HG03439 (cell line): Measurements from ENCODE around the gene GTPBP3.
"Not testable (repeated sequence)": the region's sequence is repeated elsewhere in the genome, so short reads cannot be mapped to it uniquely, and the experiment has no call there.

Experiments used
- ATAC-seq: cut with Tn5 transposase; IDR thresholded peaks from one replicate; pipeline ENCODE4 v1.9.1; 2021; ENCODE audit warnings: mild to moderate bottlenecking, moderate library complexity; ENCODE audit not compliant: unreplicated experiment

GTPBP3 gene

GRCh38 chr19:17340871-17341357 lies 3.6 kb downstream of the GTPBP3 start:
- ATAC-seq: no peak

- ATAC-seq: no peak
Observed at GRCh38 chr19:17341386-17341785, 4.0 kb downstream of the GTPBP3 start.

DNA sequence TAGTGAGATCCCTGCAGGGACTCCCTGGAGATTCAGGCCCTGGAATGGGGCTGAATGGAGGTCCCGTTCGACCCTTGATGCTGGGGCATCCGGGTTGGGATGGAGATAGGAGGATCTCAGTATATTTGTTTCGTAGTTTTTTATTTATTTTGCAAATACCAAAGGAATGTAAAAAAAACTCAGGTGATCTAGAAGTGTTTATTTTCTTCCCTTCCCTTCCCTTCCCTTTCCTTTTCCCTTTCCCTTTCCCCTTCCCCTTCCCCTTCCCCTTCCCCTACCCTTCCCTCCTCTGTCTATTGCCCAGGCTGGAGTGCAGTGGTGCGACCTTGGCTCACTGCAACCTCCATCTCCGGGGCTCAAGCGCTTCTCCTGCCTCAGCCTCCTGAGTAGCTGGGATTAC lies 4.5 kb downstream of the GTPBP3 start:
- no peak for ATAC-seq

GRCh38 chr19:17346109-17346671 lies 8.8 kb downstream of the GTPBP3 start:
- no peak for ATAC-seq

- ATAC-seq: no peak
Observed at GRCh38 chr19:17347361-17347760, 10.0 kb downstream of the GTPBP3 start.

DNA sequence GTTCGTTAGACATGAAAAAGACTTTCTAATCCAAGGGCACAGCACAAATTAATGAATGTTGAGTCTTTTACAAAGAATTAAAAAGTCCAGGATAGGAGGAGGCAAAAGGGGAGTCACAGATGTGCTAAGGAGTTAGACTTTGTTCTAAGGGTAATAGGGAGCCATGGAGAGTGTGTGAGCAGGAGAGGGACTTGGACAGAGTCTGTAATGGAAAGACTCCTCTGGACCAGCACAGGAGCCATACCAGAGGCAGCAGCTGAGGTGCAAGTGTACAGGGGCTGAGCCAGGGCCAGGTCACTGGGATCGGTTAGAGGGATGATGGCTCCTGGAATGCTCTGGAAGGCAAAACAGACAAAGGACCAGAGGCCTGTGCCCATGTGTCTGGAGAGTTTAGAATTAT lies 10.5 kb downstream of the GTPBP3 start:
- no peak for ATAC-seq

DNA sequence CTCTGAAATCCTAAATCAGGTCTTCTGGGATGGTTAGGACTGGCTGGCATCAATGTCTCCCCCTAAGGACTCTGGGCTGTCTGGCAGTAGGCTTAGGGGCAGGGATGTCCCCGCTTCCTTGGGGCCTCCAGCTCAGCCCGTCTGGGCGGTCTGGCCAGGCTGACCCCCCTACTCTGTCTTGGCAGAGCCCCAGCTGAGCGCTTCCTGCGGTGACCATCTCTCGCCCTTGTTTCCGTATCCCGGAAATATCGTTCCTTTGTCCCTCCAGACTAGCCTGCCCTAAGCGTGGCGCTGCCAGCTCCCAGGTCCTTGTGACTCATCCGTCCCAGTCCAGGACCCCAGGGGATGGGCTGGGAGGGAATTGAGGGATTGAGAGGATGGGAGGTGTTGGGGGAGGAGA lies 11.3 kb downstream of the GTPBP3 start:
- no peak for ATAC-seq

GRCh38 chr19:17351815-17352435 lies 14.6 kb downstream of the GTPBP3 start:
- ATAC-seq: no peak

GRCh38 chr19:17352608-17353280 lies 15.4 kb downstream of the GTPBP3 start:
- no peak for ATAC-seq

DNA sequence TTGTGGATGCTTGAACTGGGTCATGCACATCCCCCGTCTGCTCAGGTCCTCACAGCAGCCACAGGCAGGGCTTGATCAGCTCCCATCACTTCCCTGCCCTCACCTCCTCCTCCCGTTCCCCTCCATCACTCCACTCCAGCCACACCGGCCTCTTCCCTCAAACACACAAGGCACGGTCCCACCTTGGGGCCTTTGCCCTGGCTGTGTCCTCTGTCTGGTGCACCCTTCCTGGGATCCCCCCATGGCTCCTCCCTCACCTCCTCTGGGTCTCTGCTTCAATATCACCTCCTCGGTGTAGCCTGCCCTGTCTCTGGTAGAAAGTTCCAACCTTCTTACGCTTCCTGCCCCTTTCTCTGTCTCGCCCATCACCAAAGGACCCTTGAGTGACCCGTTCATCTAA lies 16.0 kb downstream of the GTPBP3 start:
- ATAC-seq: no peak

GRCh38 chr19:17357078-17357666 lies 19.8 kb downstream of the GTPBP3 start:
- no peak for ATAC-seq

DNA sequence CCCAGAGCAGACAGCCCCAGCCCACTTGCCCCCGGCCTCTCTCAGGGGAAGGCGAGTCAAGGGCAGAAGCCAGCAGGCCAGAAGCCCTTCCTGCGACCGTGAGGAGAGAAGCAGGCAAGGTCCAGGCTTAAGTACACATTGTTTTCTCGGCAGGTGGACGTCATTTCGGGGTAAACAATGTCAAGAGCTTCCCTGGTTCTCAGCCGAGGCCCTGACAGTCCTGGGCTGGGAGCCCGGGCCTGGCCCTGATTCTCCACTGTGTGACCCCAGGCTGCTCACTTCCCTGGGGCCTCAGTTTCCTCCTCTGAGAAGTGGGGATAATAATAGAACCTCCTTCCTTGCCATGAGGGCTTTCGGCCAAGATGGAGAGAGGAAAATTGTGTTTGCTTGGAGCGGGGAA lies 20.4 kb downstream of the GTPBP3 start:
- no peak for ATAC-seq

DNA sequence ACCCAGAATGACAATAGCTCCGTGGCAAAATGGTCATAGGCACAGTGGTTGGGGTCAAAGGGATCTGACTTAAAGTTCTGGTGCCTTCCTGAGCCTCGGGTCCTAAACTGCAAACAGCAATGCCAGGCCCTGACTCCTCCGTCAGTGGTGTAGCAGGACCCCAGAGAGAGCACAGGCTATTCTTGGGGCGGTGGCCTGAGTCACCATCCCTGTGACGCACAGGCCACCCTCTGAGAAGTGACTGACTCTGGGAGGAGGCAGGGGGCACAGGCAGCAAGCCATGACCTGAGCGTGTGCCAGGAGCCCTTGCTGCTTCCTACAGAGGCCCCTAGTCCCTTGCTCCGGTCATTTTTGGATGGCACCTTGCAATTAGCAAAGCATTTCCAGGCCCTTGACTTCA lies 21.0 kb downstream of the GTPBP3 start:
- no peak for ATAC-seq

DNA sequence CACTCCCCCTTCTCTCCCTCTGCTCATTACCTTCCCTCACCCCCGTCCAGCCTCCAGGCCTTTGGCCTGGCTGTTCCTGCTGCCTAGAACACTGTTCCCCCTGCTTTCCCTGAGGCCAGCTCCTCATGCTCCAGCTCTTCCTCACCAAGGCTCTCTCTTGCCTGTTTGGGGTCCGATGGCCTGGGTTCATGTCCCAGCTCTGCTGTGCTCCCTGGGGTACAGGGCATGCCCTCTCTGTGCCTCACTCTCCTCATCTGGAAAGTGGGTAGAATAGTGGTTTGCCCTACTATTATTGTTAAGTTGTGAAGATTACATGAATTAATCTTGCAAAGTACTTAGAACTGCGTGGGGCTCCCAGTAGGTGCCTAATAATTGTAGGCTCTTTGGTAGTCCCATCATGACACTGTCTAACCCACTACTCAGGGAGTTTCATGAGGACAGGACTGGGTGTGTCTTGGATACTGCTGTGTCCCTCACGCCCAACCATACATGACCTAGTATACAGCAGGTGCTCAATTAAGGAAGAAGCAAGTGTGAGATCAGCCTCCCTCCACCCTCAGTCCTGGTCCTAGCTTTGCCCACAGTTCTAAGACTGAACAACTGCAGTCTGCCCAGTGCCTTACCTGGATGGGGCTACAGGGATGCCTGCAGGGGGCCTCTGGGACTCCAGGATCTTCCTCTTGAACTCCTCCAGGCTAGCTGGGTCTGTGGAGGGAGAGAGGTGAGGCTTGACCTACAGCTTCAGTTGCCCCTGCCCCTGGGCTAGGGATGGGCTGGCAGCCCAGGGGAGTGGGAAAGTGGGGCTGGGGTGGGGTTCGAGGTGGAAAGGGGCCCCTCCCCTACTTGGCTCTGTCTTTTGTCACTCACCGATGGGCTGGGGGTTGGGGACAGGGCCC lies 22.8 kb downstream of the GTPBP3 start:
- no peak for ATAC-seq

DNA sequence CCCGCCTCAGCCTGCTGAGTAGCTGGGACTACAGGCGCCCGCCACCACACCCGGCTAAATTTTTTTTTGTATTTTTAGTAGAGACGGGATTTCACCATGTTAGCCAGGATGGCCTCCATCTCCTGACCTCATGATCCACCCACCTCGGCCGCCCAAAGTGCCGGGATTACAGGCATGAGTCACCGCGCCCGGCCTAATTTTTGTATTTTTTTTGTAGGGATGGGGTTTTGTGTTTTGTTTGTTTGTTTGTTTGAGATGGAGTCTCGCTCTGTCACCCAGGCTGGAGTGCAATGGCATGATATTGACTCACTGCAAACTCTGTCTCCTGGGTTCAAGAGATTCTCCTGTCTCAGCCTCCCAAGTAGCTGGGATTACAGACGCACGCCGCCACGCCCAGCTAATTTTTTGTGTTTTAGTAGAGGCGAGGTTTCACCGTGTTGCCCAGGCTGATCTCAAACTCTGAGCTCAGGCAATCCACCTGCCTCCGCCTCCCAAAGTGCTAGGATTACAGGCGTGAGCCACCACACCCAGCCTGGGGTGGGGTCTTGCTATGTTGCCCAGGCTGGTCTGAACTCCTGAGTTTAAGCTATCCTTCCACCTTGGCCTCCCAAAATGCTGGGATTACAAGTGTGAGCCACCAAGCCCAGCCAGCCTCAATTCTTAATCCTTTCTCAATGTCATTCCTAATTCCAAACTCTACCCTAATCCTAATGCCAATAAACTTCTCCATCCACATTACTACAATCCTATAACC lies 26.7 kb downstream of the GTPBP3 start:
- not testable (repeated sequence) for ATAC-seq

- no peak for ATAC-seq
Observed at GRCh38 chr19:17365361-17365760, 28.0 kb downstream of the GTPBP3 start.

DNA sequence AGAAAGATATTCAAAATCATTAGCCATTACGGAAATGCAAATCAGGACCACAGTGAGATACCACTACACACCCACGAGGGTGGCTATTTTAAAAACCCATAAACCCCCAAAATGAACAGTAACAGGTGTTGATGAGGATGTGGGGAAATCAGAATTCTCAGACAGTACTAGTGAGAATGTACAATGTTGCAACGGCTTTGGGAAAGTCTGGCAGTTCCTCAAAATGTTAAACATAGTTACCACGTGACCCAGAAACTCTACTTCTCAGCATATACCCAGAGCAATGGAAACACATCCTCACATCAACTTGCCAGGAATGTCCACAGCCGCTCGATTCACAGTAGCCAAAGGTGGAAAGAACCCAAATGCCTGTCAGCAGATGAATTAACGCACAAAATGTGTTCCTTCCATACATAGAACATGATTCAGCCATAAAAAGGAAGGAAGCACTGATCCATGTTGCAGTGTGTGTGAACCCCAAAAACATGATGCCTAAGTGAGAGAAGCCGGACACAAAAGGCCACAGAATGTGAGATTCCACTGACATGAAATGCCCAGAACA lies 32.8 kb downstream of the GTPBP3 start:
- no peak for ATAC-seq

GRCh38 chr19:17376935-17377600 lies 39.7 kb downstream of the GTPBP3 start, which contains the start of gene PLVAP:
TSS of gene PLVAP (minus strand) at chr19:17377342. CDS start at chr19:17377288, 54 bp downstream.
- no peak for ATAC-seq

- no peak for ATAC-seq
Observed at GRCh38 chr19:17378271-17378670, 40.9 kb downstream of the GTPBP3 start.
